Stimulated activated CD8-positive, alpha-beta memory T cell treated with anti-CD3 and anti-CD28 coated beads, Interleukin-12 subunit alpha, Interleukin-12 subunit beta, amount 100 ng/mL, for 24 hours (primary cell): ENCODE results near the gene FOXI1.

Experiments
- DNase-seq: peaks from one replicate; pipeline ENCODE4 v3.0.0-alpha.2; 2020; ENCODE audit errors: extremely low read depth

Gene FOXI1

GRCh38 chr5:170150713-170151096 lies 45.0 kb downstream of the FOXI1 start:
- DNase-seq: no peak

- no peak for DNase-seq
These were observed 45.6 kb downstream of the FOXI1 start for GRCh38 chr5:170151097-170151831.

- no peak for DNase-seq
These were observed 47.1 kb downstream of the FOXI1 start for GRCh38 chr5:170152767-170153166.

- DNase-seq: no peak
These were observed 48.6 kb downstream of the FOXI1 start for GRCh38 chr5:170154297-170154696.

GRCh38 chr5:170154744-170155143 lies 49.0 kb downstream of the FOXI1 start:
- DNase-seq: no peak

- no peak for DNase-seq
These were observed 50.1 kb downstream of the FOXI1 start for GRCh38 chr5:170155771-170156170.

- DNase-seq: no peak
These were observed 53.5 kb downstream of the FOXI1 start for GRCh38 chr5:170159101-170159698.
